IMR-90 (cell line): ENCODE results near the gene METTL25. TPM values are rescaled to one million over a fixed set of nuclear protein-coding genes. Genes with fewer than 3 reads are reported as not detected.

Experiments used
- ATAC-seq: fragments of 200-7000 bp; cut with Tn5 transposase; 2 replicates; pipeline ENCODE4 v1.9.1; 2020; ENCODE audit warnings: low read depth, mild to moderate bottlenecking, moderate library complexity
- BruUV-seq: library from RNA; stranded (reverse); fragments of 400-500 nt; replicated peaks from 2 replicates; lab custom pipeline; 2021; lab: Mats Ljungman, UMichigan
- CTCF ChIA-PET: fragments of 300-600 bp; formaldehyde crosslinking; extraction: SDS; loops from one replicate; lab custom pipeline; 2021; ENCODE audit warnings: antibody characterized with exemption; lab: Yijun Ruan, JAX
- POLR2A ChIA-PET: fragments of 300-600 bp; sonication (Branson Sonifier 250); formaldehyde crosslinking; loops from one replicate; lab custom pipeline; 2022; ENCODE audit warnings: antibody characterized with exemption; ENCODE audit not compliant: unreplicated experiment; lab: Charles Lee
- DNase-seq: peaks from one replicate; pipeline ENCODE4 v3.0.0; 2013
- H2AFZ ChIP-seq: replicated peaks from 2 replicates; pipeline ENCODE3; 2013; ENCODE audit warnings: low read length, mild to moderate bottlenecking; ENCODE audit not compliant: poor library complexity
- H2AK5ac ChIP-seq: 2 replicates; pipeline ENCODE4 v1.6.1; 2013; ENCODE audit warnings: low read depth, low read length, inconsistent platforms
- H2AK9ac ChIP-seq: replicated peaks from 2 replicates; pipeline ENCODE3; 2013; ENCODE audit warnings: mild to moderate bottlenecking, low read depth, low read length, moderate library complexity; ENCODE audit not compliant: poor library complexity
- H2BK120ac ChIP-seq: 2 replicates; pipeline ENCODE4 v1.6.1; 2013; ENCODE audit warnings: low read depth, low read length, inconsistent platforms
- H2BK15ac ChIP-seq: 3 replicates; pipeline ENCODE4 v1.6.1; 2013; ENCODE audit warnings: low read depth, low read length, inconsistent platforms
- H2BK20ac ChIP-seq: 2 replicates; pipeline ENCODE4 v1.6.1; 2013; ENCODE audit warnings: low read depth, mild to moderate bottlenecking, inconsistent platforms, low read length, moderate library complexity
- H2BK5ac ChIP-seq: 2 replicates; pipeline ENCODE4 v1.6.1; 2013; ENCODE audit warnings: mild to moderate bottlenecking, low read depth, low read length, inconsistent platforms; ENCODE audit not compliant: poor library complexity, severe bottlenecking
- H3K14ac ChIP-seq: replicated peaks from 2 replicates; pipeline ENCODE4 v1.6.1; 2013; ENCODE audit warnings: low read depth, low read length, inconsistent platforms
- H3K18ac ChIP-seq: 2 replicates; pipeline ENCODE4 v1.6.1; 2013; ENCODE audit warnings: low read depth, low read length, control low read depth
- H3K23ac ChIP-seq: 2 replicates; pipeline ENCODE4 v1.6.1; 2013; ENCODE audit warnings: low read depth, low read length, inconsistent platforms
- H3K27ac ChIP-seq: 2 replicates; pipeline ENCODE4 v1.5.1; 2013; ENCODE audit warnings: mild to moderate bottlenecking, control low read depth, low read length; ENCODE audit not compliant: insufficient read depth
- H3K27me3 ChIP-seq: 2 replicates; pipeline ENCODE4 v1.6.1; 2013; ENCODE audit warnings: low read length; ENCODE audit not compliant: control insufficient read depth, insufficient read depth
- H3K36me3 ChIP-seq: 2 replicates; pipeline ENCODE4 v1.6.1; 2013; ENCODE audit warnings: low read length, mixed read lengths; ENCODE audit not compliant: control insufficient read depth, insufficient read depth
- H3K4ac ChIP-seq: 2 replicates; pipeline ENCODE4 v1.6.1; 2013; ENCODE audit warnings: low read depth, low read length, inconsistent platforms
- H3K4me1 ChIP-seq: 2 replicates; pipeline ENCODE4 v1.6.1; 2013; ENCODE audit warnings: low read length, mixed read lengths; ENCODE audit not compliant: control insufficient read depth, insufficient read depth
- H3K4me2 ChIP-seq: 2 replicates; pipeline ENCODE4 v1.6.1; 2013; ENCODE audit warnings: low read depth, mild to moderate bottlenecking, control low read depth, low read length, moderate library complexity
- H3K4me3 ChIP-seq: 2 replicates; pipeline ENCODE4 v1.5.1; 2013; ENCODE audit warnings: low read depth, mild to moderate bottlenecking, control low read depth, low read length, moderate library complexity; ENCODE audit not compliant: insufficient read depth
- H3K56ac ChIP-seq: 2 replicates; pipeline ENCODE4 v1.6.1; 2013; ENCODE audit warnings: low read length, inconsistent platforms; ENCODE audit not compliant: insufficient read depth; ENCODE audit errors: extremely low read depth
- H3K79me1 ChIP-seq, 2 experiments: 2 replicates each; pipeline ENCODE4 v1.6.1; 2013; ENCODE audit warnings: low read length in 2 of 2, inconsistent platforms in 1 of 2, low read depth in 1 of 2
- H3K9ac ChIP-seq: 2 replicates; pipeline ENCODE4 v1.6.1; 2013; ENCODE audit warnings: low read depth, low read length, control low read depth
- H3K9me1 ChIP-seq: 2 replicates; pipeline ENCODE4 v1.6.1; 2013; ENCODE audit warnings: low read length, inconsistent platforms; ENCODE audit not compliant: insufficient read depth
- H3K9me3 ChIP-seq: 2 replicates; pipeline ENCODE4 v1.6.1; 2013; ENCODE audit warnings: low read length; ENCODE audit not compliant: control insufficient read depth, insufficient read depth
- H4K20me1 ChIP-seq: 2 replicates; pipeline ENCODE4 v1.6.1; 2013; ENCODE audit warnings: low read length, inconsistent platforms; ENCODE audit not compliant: insufficient read depth
- H4K5ac ChIP-seq: 2 replicates; pipeline ENCODE4 v1.6.1; 2013; ENCODE audit warnings: mild to moderate bottlenecking, low read depth, low read length, control low read depth
- H4K8ac ChIP-seq, 2 experiments: 2 replicates each; pipeline ENCODE4 v1.6.1; 2013; ENCODE audit warnings: low read depth in 2 of 2, low read length in 2 of 2, control low read depth in 1 of 2, inconsistent platforms in 1 of 2
- H4K91ac ChIP-seq: 2 replicates; pipeline ENCODE4 v1.6.1; 2013; ENCODE audit warnings: low read depth, low read length, inconsistent platforms; ENCODE audit not compliant: insufficient read depth
- NFE2L2 ChIP-seq: fragments of 150-350 bp; IDR thresholded peaks from 2 replicates; pipeline ENCODE4 v1.6.1; 2016; ENCODE audit warnings: low read depth, mild to moderate bottlenecking, low read length
- RCOR1 ChIP-seq: IDR thresholded peaks from 2 replicates; pipeline ENCODE4 v1.6.1; 2012; ENCODE audit warnings: mild to moderate bottlenecking, low read length, improper control_type of control experiment; ENCODE audit not compliant: insufficient replicate concordance
- WGBS, 2 experiments: methylation state at CpG; one replicate each; pipeline versions ENCODE4 v1.1.5 to v1.1.7; 2013; ENCODE audit warnings: missing lambda C conversion rate in 2 of 2; ENCODE audit not compliant: insufficient read length in 1 of 2; ENCODE audit errors: extremely low coverage in 2 of 2; 5-methylcytosine and 5-hydroxymethylcytosine counted together
- dilution Hi-C: fragments of 300-500 bp; cut with HindIII; formaldehyde crosslinking; loops from one replicate; pipeline ENCODE4 v1.14.3; 2018; ENCODE audit warnings: low sequenced_read_pairs; ENCODE audit not compliant: unreplicated experiment
- in situ Hi-C: fragments of 300-500 bp; cut with MboI; formaldehyde crosslinking; loops from 3 replicates; pipeline ENCODE4 v1.14.3; 2019; ENCODE audit warnings: low sequenced_read_pairs, inconsistent platforms, mixed read lengths
- intact Hi-C: fragments of 100-400 bp; cut with micrococcal nuclease; formaldehyde crosslinking; loops from 2 replicates; pipeline ENCODE4 v1.10.0; 2022
- polyA plus RNA-seq, 3 experiments: library from polyadenylated mRNA; depleted of rRNA; stranded (reverse); fragments of >200 nt; gene quantifications; 2 replicates each; pipeline ENCODE4 v1.2.3, GENCODE V29; 2012; ENCODE audit warnings: low replicate concordance in 1 of 3
- total RNA-seq: library from RNA; depleted of rRNA; stranded (reverse); fragments of >200 nt; gene quantifications from 2 replicates; pipeline ENCODE4 v1.2.3, GENCODE V29; 2012

METTL25 gene
- total and polyA plus RNA-seq, 2 of the 4 experiments (the other 2 are of a cell fraction) = 2.6 to 3.0 TPM

GRCh38 chr12:82473111-82473754, 114.9 kb downstream of the METTL25 start:
- H3K4me1 ChIP-seq = no peaks in the 10 kb centered on the region

More at GRCh38 chr12:82473111-82473754, 114.9 kb downstream of the METTL25 start:
- POLR2A ChIA-PET = no interaction called here
- Histone ChIP-seq H3K27ac (no peak overlapping the region), H4K8ac (no peak overlapping the region), H2AFZ (no peak overlapping the region), H2BK15ac (no peak overlapping the region), H3K18ac (no peak overlapping the region), H3K56ac (no peak overlapping the region), H3K9me3 (no peaks in the 10 kb centered on the region), H3K9ac (no peak overlapping the region), H3K14ac (no peak overlapping the region), H3K4me2 (no peak overlapping the region), H3K4ac (no peak overlapping the region), H4K20me1 (no peaks in the 10 kb centered on the region), H3K4me3 (no peak overlapping the region), H3K23ac (no peak overlapping the region), H2AK9ac (no peak overlapping the region), H2BK20ac (no peak overlapping the region), H4K5ac (no peak overlapping the region), H2BK5ac (no peak overlapping the region), H2BK120ac (no peak overlapping the region), H3K9me1 (no peaks in the 10 kb centered on the region; the same call in 1 of the 2 replicates), H4K91ac (no peak overlapping the region), H3K36me3 (no peaks in the 10 kb centered on the region), H2AK5ac (no peak overlapping the region), H3K79me1 (no peaks in the 10 kb centered on the region), H3K27me3 (no peaks in the 10 kb centered on the region)
- dilution Hi-C loops = no loop called here
- intact Hi-C loops = no loop called here
- ATAC-seq = no peak
- in situ Hi-C loops = no loop called here
- TF ChIP-seq RCOR1 (no peak), NFE2L2 (no peak)
- WGBS, 2 experiments = 84% methylated on average over 3 of the region's 8 CpGs; no CpG with 5 or more reads in 1 of the 2 experiments
- CTCF ChIA-PET = no interaction called here
- no peak for DNase-seq
- no TSS peak for BruUV-seq
